GM12872 (cell line): Measurements from ENCODE around the gene CDAN1.
A peak's percentile ranks its signal among the peaks of the same experiment; 100 is the strongest.

ENCODE experiments used
- CTCF ChIP-seq: IDR thresholded peaks from 3 replicates; pipeline ENCODE4 v1.5.1; 2011; ENCODE audit warnings: low read depth, mild to moderate bottlenecking, low read length, moderate library complexity; ENCODE audit not compliant: insufficient read depth

Gene CDAN1

GRCh38 chr15:42737529-42738328 is 801 bp upstream of the CDAN1 start:
- TF ChIP-seq CTCF, result 0 out of 3 replicates have a peak, but pooled peaks have one; percentile 13

- no peak for TF ChIP-seq CTCF
These were observed 643 bp downstream of the CDAN1 start for GRCh38 chr15:42736178-42736792.

- TF ChIP-seq CTCF, result no peak
These were observed 1.4 kb downstream of the CDAN1 start for GRCh38 chr15:42735382-42736165.

GRCh38 chr15:42734076-42734672 is 2.8 kb downstream of the CDAN1 start:
- no peak for TF ChIP-seq CTCF

- TF ChIP-seq CTCF, result no peak
These were observed 3.9 kb downstream of the CDAN1 start for GRCh38 chr15:42733027-42733426.

GRCh38 chr15:42732095-42732827 is 4.7 kb downstream of the CDAN1 start:
- TF ChIP-seq CTCF, result no peak
